Colon (tissue), 2 donors: ENCODE results near the gene PLEKHF1.
"Not testable (repeated sequence)": the region's sequence is repeated elsewhere in the genome, so short reads cannot be mapped to it uniquely, and the experiment has no call there.

ENCODE experiments used
- FAIRE-seq: peaks from 2 replicates; lab custom pipeline; 2012; peaks lifted over from hg19 to GRCh38; lab: Jason Lieb, UNC
- donor health status: control.
- donor health status: control.

The PLEKHF1 gene

DNA sequence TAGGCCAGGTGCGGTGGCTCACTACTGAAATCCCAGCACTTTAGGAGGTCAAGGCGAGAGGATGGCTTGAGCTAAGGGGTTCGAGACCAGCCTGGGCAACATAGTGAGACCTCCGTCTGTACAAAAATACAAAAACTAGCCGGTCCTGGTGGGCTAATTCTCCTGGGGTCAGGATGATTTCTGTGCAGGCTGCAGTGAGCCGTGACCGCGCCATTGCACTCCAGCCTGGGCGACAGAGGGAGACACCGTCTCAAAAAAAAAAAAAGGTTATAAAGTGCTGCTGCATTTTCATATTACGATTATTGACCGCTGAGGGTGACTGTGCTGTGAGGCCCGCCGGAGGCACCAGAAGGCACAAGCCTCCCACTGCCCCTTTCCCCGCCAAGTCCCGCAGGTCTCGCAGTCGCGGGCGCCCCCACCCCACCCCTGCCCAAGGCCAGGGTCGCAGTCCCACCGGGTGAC, 477 bp upstream of the PLEKHF1 start:
- no peak for FAIRE-seq

DNA sequence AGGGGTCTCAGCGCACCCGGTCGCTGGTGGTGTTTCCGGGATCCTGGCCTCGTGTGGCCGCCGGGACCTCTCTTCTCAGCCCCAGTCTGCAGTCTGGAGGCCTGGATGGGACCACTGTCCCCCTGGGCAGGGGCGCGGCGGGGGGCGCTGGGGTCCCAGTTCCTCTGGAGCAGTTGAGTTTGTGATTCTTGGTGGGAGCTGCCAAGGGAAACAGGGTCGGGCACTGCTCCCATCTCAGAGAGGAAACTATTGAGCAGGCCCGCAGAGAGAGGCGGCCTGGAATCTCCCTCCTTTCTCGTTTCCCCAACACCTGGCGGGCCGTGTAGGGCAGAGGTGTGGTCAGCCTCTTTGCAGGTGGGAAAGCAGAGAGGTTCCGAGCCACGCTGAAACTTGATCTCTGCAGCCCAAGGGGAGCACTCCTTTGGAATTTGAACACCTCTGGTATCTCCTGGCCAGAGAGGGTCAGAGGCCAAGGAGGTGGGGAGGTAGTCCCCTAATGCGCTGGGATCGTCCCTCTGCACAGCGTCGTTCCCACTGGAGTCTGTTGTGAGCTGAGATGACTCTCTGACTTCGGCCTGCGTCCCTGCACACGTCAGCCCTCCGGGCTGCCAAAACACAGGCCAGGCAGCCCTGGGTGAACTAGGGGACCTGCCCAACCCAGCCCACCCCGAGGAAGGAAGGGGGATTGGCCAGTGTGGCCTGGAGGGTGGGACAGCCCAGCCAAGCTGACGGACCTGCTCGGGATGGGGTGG, 741 bp downstream of the PLEKHF1 start:
- FAIRE-seq = no peak

DNA sequence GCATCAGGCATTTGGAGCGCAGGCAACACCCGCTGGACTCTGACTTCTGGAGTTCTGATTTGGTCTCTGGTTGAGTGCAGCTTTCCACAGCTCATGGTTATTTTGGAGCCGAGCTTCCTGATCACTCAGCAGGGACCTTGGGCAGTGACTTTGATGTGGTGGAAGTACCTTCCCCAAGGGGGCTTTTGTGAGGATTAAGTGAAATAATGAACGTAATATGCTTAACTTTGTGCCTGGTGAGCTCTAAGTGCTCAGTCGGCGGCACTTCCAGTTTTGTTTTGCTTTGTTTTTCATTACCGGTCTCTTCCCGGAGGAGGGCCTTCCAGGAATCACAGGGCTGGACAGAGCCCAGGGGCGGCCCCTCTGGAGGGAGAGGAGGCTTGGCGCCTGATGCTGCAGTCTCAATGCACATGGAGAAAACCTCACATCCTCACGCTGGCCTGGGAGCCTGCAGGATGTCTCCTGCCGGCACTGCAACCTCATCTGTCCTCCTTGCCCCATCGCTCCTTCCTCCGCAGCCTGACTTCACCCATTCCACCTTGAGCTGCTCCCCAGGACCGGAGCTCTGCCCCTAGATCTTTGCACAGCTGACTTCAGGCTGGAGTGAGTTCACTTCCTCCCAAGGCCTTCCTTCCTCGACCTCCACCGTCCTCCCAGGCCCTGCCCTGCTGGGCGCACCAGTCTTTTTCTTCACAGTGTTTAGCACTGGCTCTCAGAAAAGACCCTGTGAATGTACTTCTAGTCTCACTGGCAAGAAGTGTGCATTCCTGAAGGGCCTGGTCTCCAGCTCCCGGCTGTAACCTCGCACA, 1.5 kb downstream of the PLEKHF1 start:
- no peak for FAIRE-seq

DNA sequence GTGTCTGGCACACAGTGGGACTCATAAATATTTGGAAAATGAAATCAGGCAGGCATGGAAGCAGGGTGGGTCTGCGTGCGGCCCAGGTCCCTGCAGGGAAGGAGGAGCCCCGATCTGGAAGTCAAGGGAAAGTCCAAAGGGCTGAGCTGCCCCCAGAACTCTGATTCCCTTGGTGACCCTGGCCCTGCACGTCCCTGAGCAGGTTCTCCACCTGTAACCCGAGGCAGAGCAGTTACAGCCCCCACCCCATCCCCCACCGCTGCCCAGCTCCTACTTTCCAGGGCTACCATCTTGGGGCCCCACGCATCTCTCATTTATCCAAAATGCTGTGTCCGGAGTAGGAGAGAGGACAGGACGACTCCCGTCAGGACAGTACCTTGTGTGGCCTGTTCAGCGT, 2.1 kb downstream of the PLEKHF1 start:
- FAIRE-seq = no peak

DNA sequence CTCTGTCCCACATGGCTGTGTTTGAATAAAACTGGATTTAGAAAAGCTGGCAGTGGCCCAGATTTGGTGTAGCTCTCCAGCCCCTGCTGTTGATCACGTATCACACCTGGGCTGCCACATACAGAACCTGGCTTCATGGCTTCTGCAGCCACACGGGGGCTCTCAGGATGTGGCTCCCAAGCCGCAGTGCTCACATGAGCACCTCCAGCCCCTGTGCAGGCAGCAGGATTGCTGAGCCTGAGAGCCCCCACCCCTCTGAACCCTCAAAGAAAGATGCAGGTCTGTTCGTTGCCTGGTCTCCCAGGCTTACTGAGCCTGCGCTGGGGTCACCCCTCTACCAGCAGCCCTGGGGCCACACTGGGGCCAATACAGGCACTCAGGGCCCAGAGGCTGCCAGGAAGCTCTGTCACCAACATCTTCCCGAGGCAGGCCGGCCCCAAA, 2.7 kb downstream of the PLEKHF1 start:
- no peak for FAIRE-seq

DNA sequence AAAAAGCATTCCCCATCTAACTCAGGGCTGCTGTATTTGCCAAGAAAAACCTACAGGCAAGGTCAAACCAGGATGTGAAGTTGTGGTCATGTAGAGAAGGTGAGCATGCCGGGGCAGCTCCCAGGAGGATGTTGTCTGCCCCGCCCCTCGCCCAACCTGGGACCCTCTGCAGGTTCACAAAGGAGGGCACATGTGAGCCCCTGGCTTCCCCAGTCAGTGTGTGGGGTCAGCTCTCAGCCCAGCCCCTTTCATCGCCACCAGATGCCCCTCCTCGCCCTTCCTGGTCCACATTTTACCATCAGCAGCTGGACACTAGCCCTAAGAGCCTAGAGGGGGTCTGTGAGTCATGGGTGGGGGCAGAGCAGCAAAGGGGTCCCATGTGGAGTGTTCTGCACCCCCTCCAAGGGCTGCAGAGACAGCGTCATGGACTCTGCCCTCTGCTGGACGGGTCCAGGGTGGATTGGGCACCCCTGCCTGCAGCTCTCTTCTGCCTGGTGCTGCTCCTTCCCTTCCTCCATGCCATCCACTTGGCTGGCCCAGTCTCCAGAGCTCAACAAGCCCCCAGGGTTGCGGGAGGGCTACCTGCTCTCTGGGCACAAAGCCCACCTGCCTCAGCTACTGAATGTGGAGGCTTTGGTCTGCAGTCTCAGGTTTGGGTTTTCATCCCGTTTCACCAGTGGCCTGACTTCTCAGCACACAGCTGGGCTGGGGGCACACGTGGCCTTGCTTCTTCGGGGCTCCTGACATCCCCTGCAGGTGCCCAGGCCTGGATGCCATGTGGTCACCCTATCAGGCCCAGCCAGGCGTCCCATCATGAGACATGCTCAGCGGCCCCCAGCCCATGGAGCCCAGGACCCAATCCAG, 3.7 kb downstream of the PLEKHF1 start:
- FAIRE-seq = no peak

DNA sequence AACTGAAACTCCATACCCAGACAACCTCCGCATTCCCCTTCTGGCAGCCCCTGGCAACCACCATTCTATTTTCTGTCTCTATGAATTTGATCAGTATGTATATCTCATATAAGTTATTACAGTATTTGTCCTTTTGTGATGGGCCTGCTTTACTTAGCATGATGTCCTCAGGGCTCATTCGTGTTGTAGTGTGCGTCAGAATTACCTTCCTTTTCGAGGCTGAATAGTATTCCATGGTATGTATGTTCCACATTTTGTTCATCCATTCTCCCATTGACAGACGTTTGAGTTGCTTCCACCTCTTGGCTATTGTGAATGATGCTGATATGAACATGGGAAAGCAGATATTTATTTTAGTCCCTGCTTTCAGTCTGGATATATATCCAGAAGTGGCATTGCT, 5.0 kb downstream of the PLEKHF1 start:
- no peak for FAIRE-seq

DNA sequence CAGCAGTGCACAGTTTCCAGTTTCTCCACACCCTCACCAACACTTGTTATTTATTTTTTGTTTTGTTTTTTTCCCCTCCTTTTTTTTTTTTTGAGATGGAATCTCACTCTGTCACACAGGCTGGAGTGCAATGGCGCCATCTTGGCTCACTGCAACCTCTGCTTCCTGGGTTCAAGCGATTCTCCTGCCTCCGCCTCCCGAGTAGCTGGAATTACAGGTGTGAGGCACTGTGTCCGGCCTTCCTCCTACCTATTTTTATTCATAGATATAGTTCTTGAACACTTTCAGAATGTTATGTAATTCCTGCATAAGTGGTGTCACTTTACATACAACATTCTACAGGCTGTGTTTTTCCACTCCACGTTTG, 5.7 kb downstream of the PLEKHF1 start:
- not testable (repeated sequence) for FAIRE-seq

DNA sequence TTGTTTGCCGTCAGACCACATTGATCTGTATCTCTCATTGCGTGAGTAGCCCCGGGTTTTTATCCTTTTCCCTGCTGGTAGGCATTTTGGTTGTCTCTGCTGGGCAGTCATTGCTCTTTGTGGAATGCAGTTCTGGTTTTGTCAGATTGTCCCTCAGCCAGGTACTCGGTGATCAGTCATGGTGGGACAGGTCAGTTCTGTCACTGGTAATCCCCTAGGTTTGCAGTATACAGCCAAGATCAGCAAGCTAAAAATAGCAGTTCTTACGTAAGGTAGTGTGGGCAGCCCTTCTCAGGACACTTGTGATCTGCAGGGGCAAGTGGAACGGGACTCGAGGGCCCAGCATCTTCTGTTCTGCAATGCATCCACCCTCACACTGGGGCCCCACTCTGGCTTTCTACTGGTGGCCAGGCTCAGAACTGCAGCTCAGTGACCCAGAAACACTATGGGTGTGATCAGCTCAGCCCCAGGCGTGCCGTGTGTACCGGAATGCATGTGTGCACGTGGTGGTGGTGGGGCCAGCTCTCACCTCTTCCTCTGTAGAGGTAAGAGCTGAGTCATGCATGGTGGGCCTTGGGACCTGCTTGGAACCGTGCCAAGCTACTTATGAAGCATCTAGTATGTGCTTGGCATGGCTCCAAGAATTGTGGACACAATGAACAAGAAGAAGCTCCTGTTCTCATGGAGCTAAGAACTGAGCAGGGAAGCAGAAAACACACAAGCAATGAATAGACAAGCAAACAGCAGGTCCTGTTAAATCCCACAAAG, 6.3 kb downstream of the PLEKHF1 start:
- no peak for FAIRE-seq

DNA sequence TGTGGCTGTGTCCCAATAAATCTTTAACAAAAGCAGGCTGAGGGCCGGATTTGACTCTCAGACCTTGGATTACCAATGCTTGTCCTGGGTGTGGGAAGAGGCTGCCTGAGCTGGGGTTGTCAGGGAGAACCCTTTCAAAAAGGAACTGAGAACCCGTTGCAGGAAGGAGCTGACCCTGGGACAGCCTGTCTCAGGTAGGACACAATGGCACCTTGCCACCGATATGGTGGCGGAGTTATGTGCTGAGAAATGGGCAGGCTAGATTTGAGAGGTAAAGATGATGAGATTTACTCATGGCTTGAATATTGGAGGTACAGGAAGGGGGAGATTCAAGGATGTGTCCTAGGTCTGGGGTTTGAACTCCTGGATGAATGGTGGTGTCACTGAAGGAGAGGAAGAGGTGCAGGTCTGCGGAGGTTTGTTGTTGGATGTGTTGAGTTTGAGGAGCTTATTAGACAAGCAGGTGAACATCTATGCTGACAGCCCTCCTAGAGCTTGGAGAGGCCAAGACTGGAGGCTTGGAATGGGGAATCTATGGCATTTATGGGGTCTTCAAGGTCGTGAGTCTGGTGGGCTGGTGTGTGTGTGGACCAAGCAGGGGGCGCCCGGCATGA, 7.2 kb downstream of the PLEKHF1 start:
- FAIRE-seq = no peak

DNA sequence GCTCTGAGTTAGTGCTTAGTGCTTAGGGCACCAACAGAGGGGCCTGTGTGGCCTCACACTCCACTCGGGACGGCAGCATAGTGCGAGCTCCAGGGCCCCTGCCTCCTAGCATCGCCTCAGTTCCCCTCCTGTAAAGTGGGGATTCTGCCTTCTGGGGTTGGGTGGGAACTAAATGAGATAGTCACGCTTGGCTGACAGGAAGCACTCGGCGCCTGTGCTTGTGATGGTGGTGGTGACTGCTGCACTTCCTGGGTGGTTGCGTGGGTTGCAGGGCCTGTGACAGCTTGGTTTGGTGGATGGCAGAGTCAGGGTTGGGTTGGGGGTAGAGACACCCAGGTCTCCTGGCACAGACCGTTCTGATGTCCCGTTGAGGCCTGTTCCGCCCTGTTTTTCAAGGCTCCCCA, 7.7 kb downstream of the PLEKHF1 start:
- FAIRE-seq = no peak

DNA sequence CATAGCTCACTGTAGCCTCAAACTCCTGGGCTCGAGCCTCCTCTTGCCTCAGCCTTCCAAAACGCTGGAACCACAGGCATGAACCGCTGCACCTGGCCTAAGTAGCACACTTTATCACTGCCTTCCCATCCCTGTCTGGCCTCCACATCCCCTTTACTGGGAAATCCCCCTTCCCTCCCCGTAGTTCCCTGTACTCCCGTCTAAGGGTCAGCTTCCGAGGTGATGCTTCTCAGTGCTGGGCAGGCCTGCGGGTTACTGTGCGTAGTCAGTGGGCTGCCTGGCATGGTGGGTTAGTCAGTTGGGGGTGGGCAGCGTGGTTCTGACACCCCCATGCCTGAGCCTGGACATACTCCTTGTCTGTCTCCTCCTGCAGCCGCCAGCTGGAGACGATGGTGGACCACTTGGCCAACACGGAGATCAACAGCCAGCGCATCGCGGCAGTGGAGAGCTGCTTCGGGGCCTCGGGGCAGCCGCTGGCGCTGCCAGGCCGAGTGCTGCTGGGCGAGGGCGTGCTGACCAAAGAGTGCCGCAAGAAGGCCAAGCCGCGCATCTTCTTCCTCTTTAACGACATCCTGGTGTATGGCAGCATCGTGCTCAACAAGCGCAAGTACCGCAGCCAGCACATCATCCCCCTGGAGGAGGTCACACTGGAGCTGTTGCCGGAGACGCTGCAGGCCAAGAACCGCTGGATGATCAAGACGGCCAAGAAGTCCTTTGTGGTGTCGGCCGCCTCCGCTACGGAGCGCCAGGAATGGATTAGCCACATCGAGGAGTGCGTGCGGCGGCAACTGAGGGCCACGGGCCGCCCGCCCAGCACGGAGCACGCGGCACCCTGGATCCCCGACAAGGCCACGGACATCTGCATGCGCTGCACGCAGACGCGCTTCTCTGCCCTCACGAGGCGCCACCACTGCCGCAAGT, 8.4 kb downstream of the PLEKHF1 start:
- FAIRE-seq = no peak

DNA sequence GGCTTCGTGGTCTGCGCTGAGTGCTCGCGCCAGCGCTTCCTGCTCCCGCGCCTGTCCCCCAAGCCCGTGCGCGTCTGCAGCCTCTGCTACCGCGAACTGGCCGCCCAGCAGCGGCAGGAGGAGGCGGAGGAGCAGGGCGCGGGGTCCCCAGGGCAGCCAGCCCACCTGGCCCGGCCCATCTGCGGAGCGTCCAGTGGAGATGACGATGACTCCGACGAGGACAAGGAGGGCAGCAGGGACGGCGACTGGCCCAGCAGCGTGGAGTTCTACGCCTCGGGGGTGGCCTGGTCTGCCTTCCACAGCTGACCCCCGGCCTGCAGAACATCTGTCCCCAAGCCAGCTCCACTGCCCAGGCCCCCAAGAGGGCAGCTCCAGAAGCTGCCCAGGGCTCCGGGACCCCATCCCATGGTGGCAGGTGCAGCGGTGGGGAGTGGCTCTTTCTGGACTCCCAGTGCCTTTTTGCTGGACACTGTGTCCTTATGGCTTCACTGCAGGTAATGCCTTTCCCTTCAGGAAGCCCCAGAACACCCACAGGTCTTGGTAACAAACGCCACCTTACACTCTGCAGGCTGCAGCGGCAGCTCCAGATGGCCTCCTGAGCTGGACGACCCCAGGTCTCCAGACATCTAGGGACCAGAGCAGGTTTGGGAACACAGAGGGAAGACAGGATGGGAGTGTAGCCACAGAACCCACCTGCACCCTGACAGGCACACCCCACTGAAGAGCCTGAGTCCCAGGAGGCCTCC, 9.3 kb downstream of the PLEKHF1 start:
- no peak for FAIRE-seq

DNA sequence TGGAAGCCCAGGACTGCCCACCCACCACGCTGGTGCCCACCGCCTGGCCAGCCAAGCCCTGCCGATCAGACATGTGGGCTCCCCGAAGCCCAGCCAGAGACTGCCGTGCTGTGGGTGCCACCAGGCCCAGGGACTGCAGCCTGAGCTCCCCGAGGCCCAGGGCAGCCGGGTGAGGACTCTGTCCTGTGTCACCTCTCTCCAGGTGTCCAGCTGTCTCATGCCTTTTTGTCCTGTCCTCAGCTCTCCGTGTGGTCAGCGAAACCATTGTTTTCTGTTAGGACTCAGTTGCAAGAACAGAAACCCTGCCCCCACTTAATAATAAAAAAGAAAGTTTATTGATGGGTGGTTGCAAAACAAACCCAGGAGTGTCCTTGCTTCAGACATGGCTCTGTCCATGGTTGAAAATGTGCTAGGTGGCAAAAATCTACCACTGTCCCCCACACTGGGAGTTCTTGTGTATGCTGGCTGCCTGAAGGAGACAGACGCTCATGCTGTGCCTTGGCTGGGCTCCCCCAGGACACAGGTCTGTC, 9.9 kb downstream of the PLEKHF1 start:
- no peak for FAIRE-seq

DNA sequence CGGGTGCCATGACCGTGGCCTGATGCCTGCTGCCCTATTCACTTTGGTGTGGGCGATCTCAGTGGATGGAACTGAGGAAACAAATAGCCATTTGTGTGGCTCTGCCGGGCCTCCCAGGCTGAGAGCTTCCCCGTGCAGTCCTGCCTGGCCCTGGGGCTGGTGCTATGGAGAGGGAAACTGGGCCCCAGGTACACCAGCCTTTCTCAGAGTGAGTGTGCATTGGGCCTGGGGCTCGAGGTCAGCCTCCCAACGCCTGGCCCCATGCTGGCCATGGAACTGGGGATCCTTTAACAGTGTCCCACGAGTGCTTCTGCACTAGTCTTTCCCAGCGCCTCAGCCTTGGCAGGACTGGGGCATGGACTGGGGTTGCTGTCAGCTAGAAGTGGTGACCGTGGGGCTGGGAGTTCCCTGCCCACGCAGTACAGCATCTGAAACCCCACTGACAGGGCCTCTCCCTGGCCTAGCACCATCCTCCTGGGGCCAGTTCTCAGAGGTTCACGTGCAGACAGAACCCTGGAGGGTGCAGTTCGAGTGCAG, 10.5 kb downstream of the PLEKHF1 start:
- no peak for FAIRE-seq

DNA sequence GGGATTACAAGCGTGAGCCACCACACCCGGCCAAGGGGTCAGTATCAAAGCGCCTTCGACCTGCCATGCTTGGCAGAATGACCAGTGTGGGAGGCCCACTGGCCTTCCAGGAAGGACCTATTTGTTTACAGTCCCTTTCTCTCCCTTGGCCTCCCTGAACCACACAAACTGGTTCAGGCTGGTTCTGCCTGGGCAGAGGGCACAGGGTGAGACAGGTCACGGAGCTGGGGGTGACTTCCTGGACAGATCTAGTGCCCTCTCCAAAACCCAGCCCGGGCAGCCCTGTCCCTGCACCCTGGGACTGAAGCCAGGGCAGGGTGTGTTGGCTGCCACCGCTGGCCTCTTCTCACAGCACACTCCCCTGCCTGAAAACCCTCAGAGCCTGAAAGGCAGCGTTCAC, 11.3 kb downstream of the PLEKHF1 start:
- no peak for FAIRE-seq

DNA sequence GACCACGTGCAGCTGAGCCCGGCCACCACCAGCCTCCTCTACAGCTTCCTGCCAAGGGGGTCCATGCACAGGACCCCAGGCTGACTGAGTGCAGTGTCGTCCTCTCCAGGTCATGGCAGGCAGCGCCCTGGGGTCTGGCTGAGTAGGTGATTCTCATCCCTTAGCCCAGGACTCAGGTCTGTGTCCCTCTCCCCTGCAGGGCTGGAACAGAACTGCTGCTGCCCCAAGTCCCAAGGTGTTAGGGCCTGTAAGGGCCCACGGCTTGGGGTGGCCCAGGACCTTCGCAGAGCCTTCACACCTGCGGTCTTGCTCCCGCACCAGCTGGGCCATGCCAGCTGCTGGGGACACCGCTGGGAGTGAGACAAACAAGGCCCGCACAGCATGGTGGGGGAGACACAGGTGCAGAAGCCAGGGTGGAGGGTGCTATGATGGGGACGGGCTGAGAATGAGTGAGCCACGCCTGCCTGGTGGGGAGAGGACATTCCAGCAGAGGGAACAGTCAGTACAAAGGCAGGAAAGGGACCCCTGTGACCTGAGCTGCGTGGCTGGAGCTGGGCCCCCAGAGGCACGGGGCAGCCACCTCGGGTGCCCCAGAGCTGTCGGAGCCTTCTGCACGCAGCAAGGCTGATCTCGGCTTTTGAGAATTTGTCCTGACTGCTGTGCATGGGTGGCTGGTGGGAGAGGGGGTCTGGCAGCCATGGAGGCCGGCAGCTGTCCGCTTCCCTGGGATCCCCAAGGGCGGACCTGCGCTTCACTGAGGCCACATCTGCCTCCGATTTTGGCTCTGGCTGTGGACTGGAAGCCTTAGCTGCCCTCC, 11.9 kb downstream of the PLEKHF1 start:
- FAIRE-seq = no peak

DNA sequence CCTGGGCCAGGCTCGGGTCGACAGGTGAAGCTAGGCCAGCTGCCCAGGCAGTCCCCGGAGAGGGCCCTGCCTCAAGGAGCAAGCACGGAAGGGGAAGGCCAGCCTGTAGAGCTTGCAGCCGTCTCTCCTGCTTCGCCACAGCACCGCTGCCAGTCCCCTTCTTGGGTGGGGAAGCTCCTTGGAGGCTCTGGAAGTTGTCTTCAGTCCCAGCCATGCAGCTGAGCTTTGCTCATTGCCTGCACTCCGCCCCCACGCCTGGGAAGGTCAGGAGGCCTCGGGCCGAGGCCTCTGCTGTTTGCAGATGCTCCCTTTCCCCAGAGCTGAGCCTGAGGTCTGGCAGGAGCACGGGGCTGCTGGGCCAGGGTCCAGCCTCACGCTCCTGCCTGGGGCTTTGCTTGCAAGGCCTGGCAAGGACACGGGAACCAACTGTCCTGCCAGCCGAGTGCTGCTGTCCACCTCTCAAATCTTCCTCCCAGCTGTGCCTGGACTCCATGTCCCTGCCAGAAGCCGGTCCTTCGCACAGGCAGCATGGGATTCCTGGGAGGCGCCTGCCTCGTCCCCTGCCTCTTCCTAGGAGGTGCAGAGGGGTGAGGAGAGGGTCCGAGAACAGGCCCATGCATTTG, 13.3 kb downstream of the PLEKHF1 start:
- FAIRE-seq = no peak
